HCT116 (cell line): ENCODE measurements around the gene PROB1. TPM values are rescaled to one million over a fixed set of nuclear protein-coding genes. Genes with fewer than 3 reads are reported as not detected.

Experiments
- ATAC-seq: fragments of 200-7000 bp; cut with Tn5 transposase; 2 replicates; pipeline ENCODE4 v1.9.1; 2020; ENCODE audit warnings: mild to moderate bottlenecking, moderate library complexity
- BruUV-seq: library from RNA; stranded (reverse); fragments of 400-500 nt; replicated peaks from 2 replicates; lab custom pipeline; 2021; lab: Mats Ljungman, UMichigan
- CTCF ChIA-PET: fragments of 300-600 bp; sonication (Branson Sonifier 250); formaldehyde crosslinking; loops from one replicate; lab custom pipeline; 2021; ENCODE audit warnings: antibody characterized with exemption; lab: Charles Lee
- POLR2A ChIA-PET: fragments of 300-600, 350-600 bp; sonication (Branson Sonifier 250); formaldehyde crosslinking; loops from one replicate; lab custom pipeline; 2021; ENCODE audit warnings: antibody characterized with exemption; lab: Charles Lee
- RAD21 ChIA-PET, 2 experiments: fragments of 300-600 bp; sonication (Branson Sonifier 250); formaldehyde crosslinking; loops; one replicate each; lab custom pipeline; 2023; ENCODE audit warnings: low total read pairs in 2 of 2; ENCODE audit not compliant: uncharacterized antibody in 2 of 2, unreplicated experiment in 2 of 2, low non-redundant PET in 1 of 2; lab: Charles Lee
- DNase-seq: peaks from one replicate; pipeline ENCODE4 v3.0.0-alpha.2; 2010; ENCODE audit warnings: low read depth, low spot score
- H2AFZ ChIP-seq: fragments of 200-600 bp; shearing (Covaris generic), sonication (generic); 2 replicates; pipeline ENCODE4 v1.6.1; 2017; ENCODE audit warnings: low read depth, mixed run types, mixed read lengths, antibody characterized with exemption, low read length; ENCODE audit not compliant: poor library complexity, severe bottlenecking
- H3K27ac ChIP-seq: 2 replicates; pipeline ENCODE4 v1.5.1; 2012; ENCODE audit warnings: low read depth, low read length
- H3K27me3 ChIP-seq: fragments of 200-600 bp; sonication (generic); 2 replicates; pipeline ENCODE4 v1.6.1; 2016; ENCODE audit warnings: mixed run types, low read length, mixed read lengths; ENCODE audit not compliant: insufficient read depth
- H3K36me3 ChIP-seq, 2 experiments: fragments of 200-500 bp in 1 of 2; fragments of 200-600 bp in 1 of 2; sonication (Bioruptor generic) in 1 of 2; sonication (generic) in 1 of 2; 2 replicates each; pipeline versions ENCODE4 v1.5.1 to v1.6.1; 2014 to 2016; ENCODE audit warnings: low read length in 2 of 2, inconsistent platforms in 1 of 2, mixed read lengths in 1 of 2, mixed run types in 1 of 2; ENCODE audit not compliant: insufficient read depth in 2 of 2, control insufficient read depth in 1 of 2
- H3K4me1 ChIP-seq, 2 experiments: fragments of 200-600 bp in 1 of 2; sonication (generic) in 1 of 2; 2 replicates each; pipeline versions ENCODE4 v1.5.1 to v1.6.1; 2012 to 2017; ENCODE audit warnings: low read length in 2 of 2, inconsistent platforms in 1 of 2, mild to moderate bottlenecking in 1 of 2, mixed read lengths in 1 of 2, mixed run types in 1 of 2, moderate library complexity in 1 of 2; ENCODE audit not compliant: insufficient read depth in 2 of 2, control insufficient read depth in 1 of 2
- H3K4me2 ChIP-seq: fragments of 200-600 bp; sonication (generic); 2 replicates; pipeline ENCODE4 v1.6.1; 2017; ENCODE audit warnings: mixed run types, low read length, mixed read lengths
- H3K4me3 ChIP-seq, 2 experiments: fragments of 200-600 bp in 1 of 2; sonication (generic) in 1 of 2; replicated peaks in 1 of 2; 2 replicates each; pipeline ENCODE4 v1.5.1; 2011 to 2016; ENCODE audit warnings: low read length in 2 of 2, control low read depth in 1 of 2, low read depth in 1 of 2, mild to moderate bottlenecking in 1 of 2, mixed read lengths in 1 of 2, mixed run types in 1 of 2
- H3K79me2 ChIP-seq: fragments of 200-600 bp; sonication (generic); 2 replicates; pipeline ENCODE4 v1.6.1; 2017; ENCODE audit warnings: mild to moderate bottlenecking, mixed run types, low read length, moderate library complexity, mixed read lengths; ENCODE audit not compliant: insufficient read depth
- H3K9ac ChIP-seq: fragments of 200-600 bp; sonication (generic); 2 replicates; pipeline ENCODE4 v1.6.1; 2016; ENCODE audit warnings: low read length, mixed read lengths
- H3K9me2 ChIP-seq: fragments of 200-600 bp; sonication (generic), shearing (Covaris generic); 2 replicates; pipeline ENCODE4 v1.6.1; 2017; ENCODE audit warnings: mixed run types, mild to moderate bottlenecking, moderate library complexity; ENCODE audit not compliant: insufficient read depth
- H3K9me3 ChIP-seq, 2 experiments: fragments of 200-500 bp in 1 of 2; fragments of 200-600 bp in 1 of 2; sonication (Bioruptor generic) in 1 of 2; sonication (generic) in 1 of 2; 2 replicates each; pipeline ENCODE4 v1.6.1; 2014 to 2017; ENCODE audit warnings: low read length in 2 of 2, mixed read lengths in 2 of 2, inconsistent platforms in 1 of 2, low read depth in 1 of 2, mild to moderate bottlenecking in 1 of 2, mixed run types in 1 of 2, moderate library complexity in 1 of 2; ENCODE audit not compliant: control insufficient read depth in 1 of 2, insufficient read depth in 1 of 2
- H4K20me1 ChIP-seq: fragments of 200-600 bp; sonication (generic), shearing (Covaris generic); 2 replicates; pipeline ENCODE4 v1.6.1; 2017; ENCODE audit warnings: mixed run types, mild to moderate bottlenecking, moderate library complexity; ENCODE audit not compliant: insufficient read depth
- CEBPB ChIP-seq: IDR thresholded peaks from 2 replicates; pipeline ENCODE4 v1.6.1; 2012; ENCODE audit warnings: low read depth
- EGR1 ChIP-seq: IDR thresholded peaks from 2 replicates; pipeline ENCODE4 v1.6.1; 2012; ENCODE audit warnings: low read depth
- EZH2phosphoT487 ChIP-seq: fragments of 200-600 bp; IDR thresholded peaks from 2 replicates; pipeline ENCODE4 v1.6.1; 2018; ENCODE audit warnings: antibody characterized with exemption, borderline replicate concordance
- RAD21 ChIP-seq: IDR thresholded peaks from 2 replicates; pipeline ENCODE4 v1.6.1; 2012; ENCODE audit warnings: low read depth, mild to moderate bottlenecking
- ZNF274 ChIP-seq: fragments of 200-500 bp; sonication (Bioruptor generic); IDR thresholded peaks from 2 replicates; pipeline ENCODE4 v1.6.1; 2014; ENCODE audit warnings: mild to moderate bottlenecking, low read depth, low read length, inconsistent platforms
- intact Hi-C: fragments of 100-400 bp; cut with micrococcal nuclease; formaldehyde crosslinking; loops from 2 replicates; pipeline ENCODE4 v1.10.0; 2022
- total RNA-seq: library from RNA; stranded (reverse); gene quantifications from one replicate; pipeline ENCODE4 v1.2.1, GENCODE V29; 2021; ENCODE audit not compliant: unreplicated experiment
- TF ChIP-seq, protein P1 (sequence below): IDR thresholded peaks from 2 replicates; pipeline ENCODE4 v1.6.1; 2012

PROB1 gene
- total RNA-seq, 1 experiment from 2014 or later = 1.7 TPM

DNA sequence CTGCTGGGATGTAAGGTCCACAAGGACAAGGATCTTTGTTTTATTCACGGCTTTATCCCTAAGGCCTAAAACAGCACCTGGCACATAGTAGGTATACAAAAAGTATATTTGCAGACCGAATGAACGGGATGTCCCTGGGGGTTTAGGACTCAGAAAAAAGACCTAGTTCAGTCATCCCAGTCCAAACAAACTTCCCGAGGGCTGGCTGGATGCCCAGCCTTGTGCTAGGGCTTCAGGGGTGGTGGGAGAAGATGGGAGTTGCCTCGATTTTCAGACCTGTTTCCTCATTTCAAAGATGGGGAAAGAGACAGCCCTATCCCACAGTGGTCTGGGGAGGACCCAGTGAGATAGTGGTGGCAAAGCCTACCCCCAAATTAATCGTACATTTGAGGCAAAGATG is 3.0 kb upstream of the PROB1 start:
- H3K27me3 ChIP-seq = no peaks in the 10 kb centered on the region
- no peak overlapping the region for H3K27ac ChIP-seq
- no peaks in the 10 kb centered on the region for H4K20me1 ChIP-seq
- RAD21 ChIA-PET = no interaction called here
- POLR2A ChIA-PET = no interaction called here
- H3K4me1 ChIP-seq = peaks cover 6 to 31% of the 10 kb centered on the region in 2 experiments; a peak in 3 of 4 replicates
- intact Hi-C loops = no loop called here
- BruUV-seq = no TSS peak
- TF ChIP-seq, protein P1, sequence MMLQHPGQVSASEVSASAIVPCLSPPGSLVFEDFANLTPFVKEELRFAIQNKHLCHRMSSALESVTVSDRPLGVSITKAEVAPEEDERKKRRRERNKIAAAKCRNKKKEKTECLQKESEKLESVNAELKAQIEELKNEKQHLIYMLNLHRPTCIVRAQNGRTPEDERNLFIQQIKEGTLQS = no peak
- no peaks in the 10 kb centered on the region for H3K36me3 ChIP-seq
- ATAC-seq (no peak), DNase-seq (no peak)
- no peaks in the 10 kb centered on the region for H3K9me2 ChIP-seq
- H3K9me3 ChIP-seq = no peaks in the 10 kb centered on the region
- peaks cover 8% of the 10 kb centered on the region; the same call in 1 of the 2 replicates for H3K79me2 ChIP-seq
- CTCF ChIA-PET = no interaction called here
- H3K4me2 ChIP-seq = no peak overlapping the region
- H3K9ac ChIP-seq = no peak overlapping the region
- H2AFZ ChIP-seq = no peak overlapping the region
- H3K4me3 ChIP-seq = no peak overlapping the region

DNA sequence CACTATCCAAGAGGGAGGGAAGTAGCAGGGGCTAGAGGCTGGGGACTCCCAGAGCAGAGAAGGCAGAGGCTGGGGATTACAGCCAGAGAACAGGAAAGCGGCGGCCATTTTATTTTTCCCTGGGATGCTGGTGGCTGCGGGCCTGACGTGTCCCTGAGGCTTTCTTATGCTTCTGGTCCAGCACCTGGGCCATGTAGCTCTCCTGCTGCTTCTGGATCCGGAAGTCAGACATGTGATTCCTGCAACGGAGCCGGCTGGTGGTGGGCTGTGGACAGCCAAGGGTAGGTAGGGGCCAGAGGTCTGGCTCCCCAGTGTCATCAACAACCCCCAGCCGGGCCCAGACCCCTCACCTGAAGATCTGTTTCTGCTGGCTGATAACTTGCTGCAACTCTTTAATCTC is 1.8 kb upstream of the PROB1 start:
- no peak overlapping the region for H3K27ac ChIP-seq
- TF ChIP-seq EZH2phosphoT487 = no peak
- TF ChIP-seq EGR1 = no peak
- TF ChIP-seq RAD21 = no peak
- TF ChIP-seq ZNF274 = no peak
- no peak for TF ChIP-seq CEBPB
- ChIA-PET POLR2A (no interaction called here), RAD21 (no interaction called here), CTCF (no interaction called here)
- H3K27me3 ChIP-seq = no peaks in the 10 kb centered on the region
- no peak for ATAC-seq
- H3K4me2 ChIP-seq = no peak overlapping the region
- no TSS peak for BruUV-seq
- DNase-seq = no peak
- intact Hi-C loops = no loop called here
- no peaks in the 10 kb centered on the region for H3K36me3 ChIP-seq
- H2AFZ ChIP-seq = no peak overlapping the region
- peaks cover 6 to 35% of the 10 kb centered on the region in 2 experiments; a peak in 3 of 4 replicates for H3K4me1 ChIP-seq
- no peaks in the 10 kb centered on the region for H3K9me2 ChIP-seq
- no peak overlapping the region for H3K4me3 ChIP-seq
- H4K20me1 ChIP-seq = no peaks in the 10 kb centered on the region
- H3K79me2 ChIP-seq = peaks cover 8% of the 10 kb centered on the region; the same call in 1 of the 2 replicates
- no peaks in the 10 kb centered on the region for H3K9me3 ChIP-seq
- H3K9ac ChIP-seq = no peak overlapping the region
